Body of pancreas (tissue), 4 donors: ENCODE results near the gene PCNT. TPM values are rescaled to one million over a fixed set of nuclear protein-coding genes. Genes with fewer than 3 reads are reported as not detected.

Experiments
- ATAC-seq: fragments of 150-250 bp; one replicate; pipeline ENCODE4 v1.9.1; 2016
- DNase-seq, 4 donors: peaks; one replicate each; pipeline ENCODE4 v3.0.0-alpha.2; 2019
- H3K27ac ChIP-seq, 4 donors: fragments of 200-600 bp; sonication (generic); 1 replicate in 3 of 4; 2 replicates in 1 of 4; pipeline versions ENCODE4 v1.5.1 to v1.6.1; 2016 to 2019; ENCODE audit warnings: mild to moderate bottlenecking in 1 of 4, mixed read lengths in 1 of 4, moderate library complexity in 1 of 4
- H3K27me3 ChIP-seq, 2 donors: fragments of 200-600 bp; sonication (generic); one replicate each; pipeline ENCODE4 v1.6.0; 2016; ENCODE audit warnings: mild to moderate bottlenecking in 1 of 2
- H3K36me3 ChIP-seq, 2 donors: fragments of 200-600 bp; sonication (generic); replicated peaks in 1 of 2; 2 replicates each; pipeline ENCODE4 v1.5.1; 2016; ENCODE audit warnings: low read depth in 2 of 2; ENCODE audit not compliant: insufficient read depth in 1 of 2
- H3K4me1 ChIP-seq: fragments of 200-600 bp; sonication (generic); one replicate; pipeline ENCODE4 v1.6.0; 2016
- H3K4me3 ChIP-seq, 2 donors: fragments of 200-600 bp; sonication (generic); 1 replicate in 1 of 2; 2 replicates in 1 of 2; pipeline ENCODE4 v1.5.1; 2016 to 2019
- H3K9me3 ChIP-seq, 3 donors: fragments of 200-600 bp; sonication (generic); 1 replicate in 2 of 3; 2 replicates in 1 of 3; pipeline ENCODE4 v1.5.1; 2016
- CTCF ChIP-seq, 7 experiments: fragments of 450-650 bp in 4 of 7; fragments of 200-600 bp in 3 of 7; sonication (generic) in 3 of 7; IDR thresholded peaks; one replicate each; pipeline ENCODE4 v1.5.1; 2016 to 2019; ENCODE audit warnings: antibody characterized with exemption in 7 of 7
- POLR2A ChIP-seq, 3 donors: fragments of 450-650 bp; IDR thresholded peaks; one replicate each; pipeline ENCODE4 v1.6.1; 2016; ENCODE audit warnings: antibody characterized with exemption in 3 of 3, mild to moderate bottlenecking in 2 of 3
- WGBS, 2 donors: methylation state at CpG; one replicate each; pipeline ENCODE4 v1.1.5; 2017; 5-methylcytosine and 5-hydroxymethylcytosine counted together
- intact Hi-C: fragments of 100-400 bp; cut with DNase I; formaldehyde crosslinking; loops from one replicate; pipeline ENCODE4 v1.15.1; 2023
- total RNA-seq, 2 donors: library from RNA; depleted of rRNA; stranded (reverse); fragments of >200 nt; gene quantifications; one replicate each; pipeline ENCODE4 v1.1.0, GENCODE V29; 2016

The PCNT gene
- total RNA-seq, 2 donors from 2014 or later, result 11.9 to 28.0 TPM

GRCh38 chr21:46425571-46425970, 101.6 kb downstream of the PCNT start:
- no peaks in the 10 kb centered on the region for H3K9me3 ChIP-seq
- no peaks in the 10 kb centered on the region for H3K4me1 ChIP-seq
- TF ChIP-seq POLR2A (IDR thresholded peaks at IDR 0.05), result no peak
- no peak for TF ChIP-seq CTCF (IDR thresholded peaks at IDR 0.05)
- no peak overlapping the region for H3K4me3 ChIP-seq
- H3K27ac ChIP-seq, result no peak overlapping the region
- DNase-seq, result no peak
- intact Hi-C loops, result no loop called here
- H3K36me3 ChIP-seq, result peaks cover 0 to 10% of the 10 kb centered on the region in 2 donors
- H3K27me3 ChIP-seq, result no peaks in the 10 kb centered on the region
- WGBS, 2 donors, result 84 to 98% methylated on average over 18 to 23 of the region's 23 CpGs
- no peak for ATAC-seq

GRCh38 chr21:46426313-46427046, 102.5 kb downstream of the PCNT start:
- no peaks in the 10 kb centered on the region for H3K27me3 ChIP-seq
- H3K4me3 ChIP-seq, result no peak overlapping the region
- WGBS, 2 donors, result 93 to 94% methylated on average over 6 to 22 of the region's 22 CpGs
- TF ChIP-seq CTCF (IDR thresholded peaks at IDR 0.05), result no peak
- DNase-seq, result no peak
- H3K4me1 ChIP-seq, result no peaks in the 10 kb centered on the region
- peaks cover 0 to 15% of the 10 kb centered on the region in 2 donors for H3K36me3 ChIP-seq
- H3K27ac ChIP-seq, result no peak overlapping the region
- no peak for ATAC-seq
- H3K9me3 ChIP-seq, result no peaks in the 10 kb centered on the region
- intact Hi-C loops, result no loop called here

- H3K27ac ChIP-seq, result no peak overlapping the region
- H3K4me1 ChIP-seq, result no peaks in the 10 kb centered on the region
- TF ChIP-seq POLR2A (IDR thresholded peaks at IDR 0.05), result no peak
- TF ChIP-seq CTCF (IDR thresholded peaks at IDR 0.05), result no peak
- no peak for ATAC-seq
- DNase-seq, result no peak
- peaks cover 0 to 20% of the 10 kb centered on the region in 2 donors for H3K36me3 ChIP-seq
- 88 to 89% methylated on average over 14 of the region's 14 CpGs for WGBS, 2 donors
- H3K9me3 ChIP-seq, result no peaks in the 10 kb centered on the region
- H3K4me3 ChIP-seq, result no peak overlapping the region
- no peaks in the 10 kb centered on the region for H3K27me3 ChIP-seq
- intact Hi-C loops, result no loop called here
These were observed 103.6 kb downstream of the PCNT start for GRCh38 chr21:46427516-46427915.

GRCh38 chr21:46428286-46428685, 104.3 kb downstream of the PCNT start:
- Histone ChIP-seq H3K4me1 (no peaks in the 10 kb centered on the region), H3K9me3 (no peaks in the 10 kb centered on the region), H3K36me3 (peaks cover 0 to 20% of the 10 kb centered on the region in 2 donors), H3K27me3 (no peaks in the 10 kb centered on the region), H3K4me3 (no peak overlapping the region), H3K27ac (no peak overlapping the region)
- 97 to 100% methylated on average over 4 to 18 of the region's 23 CpGs for WGBS, 2 donors
- intact Hi-C loops, result no loop called here
- DNase-seq, result no peak
- no peak for TF ChIP-seq CTCF (IDR thresholded peaks at IDR 0.05)
- TF ChIP-seq POLR2A (IDR thresholded peaks at IDR 0.05), result no peak
- ATAC-seq, result no peak
